Amygdala (tissue), 56 donors: ENCODE measurements around the gene MVD.
A peak's percentile ranks its signal among the peaks of the same experiment; 100 is the strongest.

ENCODE experiments used
- DNase-seq, 56 donors: peaks; one replicate each; lab custom pipeline; 2025; lab: John Stamatoyannopoulos, UW

MVD gene

GRCh38 chr16:88631384-88631783 lies 31.5 kb downstream of the MVD start:
- DNase-seq, result no peak

DNA sequence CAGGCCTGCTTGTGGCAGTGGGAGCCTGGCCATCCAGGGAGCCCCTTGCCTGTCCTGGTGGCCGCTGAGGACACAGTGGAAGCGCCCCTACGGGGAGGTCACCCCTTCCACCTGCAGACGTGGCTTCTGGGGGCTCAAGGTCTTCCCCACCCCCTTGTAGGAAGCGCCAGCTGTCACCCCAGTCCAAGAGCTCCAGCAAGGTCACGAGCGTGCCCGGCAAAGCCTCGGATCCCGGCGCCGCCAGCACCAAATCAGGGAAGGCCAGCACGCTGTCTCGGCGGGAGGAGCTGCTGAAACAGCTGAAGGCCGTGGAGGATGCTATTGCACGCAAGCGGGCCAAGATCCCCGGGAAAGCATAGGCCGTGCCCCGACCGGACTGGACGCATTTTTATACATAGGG lies 31.9 kb downstream of the MVD start:
- no peak for DNase-seq

- DNase-seq, result no peak
These were observed 32.5 kb downstream of the MVD start for GRCh38 chr16:88630433-88630832.

DNA sequence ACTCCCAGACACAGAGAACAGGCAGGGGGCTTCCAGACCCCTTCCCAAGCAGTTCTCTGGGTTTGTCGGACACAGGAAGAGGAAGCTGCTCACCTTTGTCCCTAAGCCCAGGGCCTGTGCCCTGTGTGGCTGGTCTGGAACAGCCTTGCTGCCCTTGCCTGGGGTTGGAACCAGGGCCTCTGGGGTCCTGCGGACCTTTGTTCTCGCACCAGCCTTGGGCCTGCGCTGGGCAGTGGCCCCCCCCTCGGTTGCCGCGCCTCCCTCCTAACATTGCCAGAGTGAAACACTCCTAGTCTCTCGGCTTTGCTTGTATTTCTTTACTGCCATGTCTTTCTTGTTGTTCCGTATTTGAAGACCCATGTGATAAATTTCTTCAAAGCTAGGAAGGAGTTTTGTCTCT lies 33.1 kb downstream of the MVD start:
- DNase-seq, result no peak

DNA sequence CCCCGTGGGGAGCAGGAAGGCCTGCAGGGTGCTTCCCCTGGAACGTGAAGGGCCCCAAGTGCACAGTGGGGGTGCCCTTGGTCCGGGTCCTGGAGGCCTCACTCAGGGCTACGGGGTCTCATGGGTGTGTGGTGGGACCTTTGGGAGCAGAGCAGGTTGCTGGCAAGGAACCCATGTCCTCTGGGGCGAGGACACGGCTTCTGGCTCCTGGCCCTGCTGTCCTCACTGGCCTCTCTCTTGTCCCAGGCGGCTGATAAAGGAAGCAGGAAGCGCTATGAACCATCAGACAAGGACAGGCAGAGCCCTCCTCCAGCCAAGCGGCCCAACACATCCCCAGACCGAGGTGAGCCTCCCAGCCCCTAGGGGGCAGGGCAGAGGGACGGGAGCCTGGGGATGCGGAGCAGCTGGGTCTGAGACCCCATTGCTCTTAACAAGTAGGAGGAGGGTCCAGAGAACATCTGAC lies 34.3 kb downstream of the MVD start:
- DNase-seq, result no peak

DNA sequence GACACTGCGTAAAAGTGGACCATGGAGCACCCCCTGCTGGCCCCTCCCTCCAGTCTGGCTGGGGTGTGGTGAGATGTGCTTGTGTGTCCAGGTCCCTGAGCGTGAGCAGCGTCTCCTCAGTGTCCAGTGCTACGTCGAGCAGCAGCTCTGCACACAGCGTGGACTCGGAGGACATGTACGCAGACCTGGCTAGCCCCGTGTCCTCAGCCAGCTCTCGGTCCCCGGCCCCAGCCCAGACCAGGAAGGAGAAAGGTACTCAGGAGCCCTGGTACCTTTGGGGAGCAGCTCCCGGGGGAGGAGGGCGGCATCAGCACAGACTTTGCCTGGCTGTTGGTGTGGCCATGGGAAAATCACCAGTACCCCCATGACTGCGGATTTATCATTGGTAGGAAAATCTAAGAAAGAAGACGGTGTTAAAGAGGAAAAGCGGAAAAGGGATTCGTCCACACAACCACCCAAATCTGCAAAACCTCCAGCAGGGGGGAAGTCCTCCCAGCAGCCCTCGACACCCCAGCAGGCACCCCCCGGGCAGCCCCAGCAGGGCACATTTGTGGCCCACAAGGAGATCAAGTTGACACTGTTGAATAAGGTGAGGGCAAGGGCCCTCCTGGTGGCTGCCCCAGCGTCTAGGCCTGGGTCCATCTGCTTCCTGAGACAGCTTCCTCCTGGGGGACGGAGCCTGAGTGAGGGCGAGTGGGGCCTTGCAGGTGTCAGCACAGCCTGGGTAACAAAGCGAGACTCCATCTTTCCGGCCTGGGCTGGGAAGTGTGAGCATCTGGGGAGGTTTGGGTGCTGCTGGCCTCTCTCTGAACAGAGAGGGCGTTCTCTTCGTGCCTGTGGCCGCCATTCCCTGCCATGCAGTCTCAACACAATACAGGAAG lies 35.1 kb downstream of the MVD start:
- no peak for DNase-seq

DNA sequence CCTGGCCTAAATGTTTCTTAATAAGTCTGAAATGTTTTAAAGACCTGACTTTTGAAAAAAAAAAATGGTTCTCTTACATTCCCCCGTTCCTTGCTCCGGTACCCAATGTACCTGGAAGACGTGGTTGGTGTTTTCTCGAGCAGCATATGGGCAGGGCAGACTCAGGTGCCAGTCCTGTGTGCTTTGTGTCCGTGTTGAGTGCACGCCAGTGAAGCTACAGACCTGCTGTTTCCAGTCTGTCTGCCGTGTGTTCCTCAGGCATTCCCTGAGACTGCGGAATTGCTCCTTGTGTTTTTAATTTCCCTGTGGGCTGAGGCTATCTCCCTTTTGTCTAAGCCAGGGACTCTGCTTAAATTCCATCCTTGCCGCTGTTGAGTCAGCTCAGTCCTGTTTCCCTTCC lies 36.2 kb downstream of the MVD start:
- no peak for DNase-seq

DNA sequence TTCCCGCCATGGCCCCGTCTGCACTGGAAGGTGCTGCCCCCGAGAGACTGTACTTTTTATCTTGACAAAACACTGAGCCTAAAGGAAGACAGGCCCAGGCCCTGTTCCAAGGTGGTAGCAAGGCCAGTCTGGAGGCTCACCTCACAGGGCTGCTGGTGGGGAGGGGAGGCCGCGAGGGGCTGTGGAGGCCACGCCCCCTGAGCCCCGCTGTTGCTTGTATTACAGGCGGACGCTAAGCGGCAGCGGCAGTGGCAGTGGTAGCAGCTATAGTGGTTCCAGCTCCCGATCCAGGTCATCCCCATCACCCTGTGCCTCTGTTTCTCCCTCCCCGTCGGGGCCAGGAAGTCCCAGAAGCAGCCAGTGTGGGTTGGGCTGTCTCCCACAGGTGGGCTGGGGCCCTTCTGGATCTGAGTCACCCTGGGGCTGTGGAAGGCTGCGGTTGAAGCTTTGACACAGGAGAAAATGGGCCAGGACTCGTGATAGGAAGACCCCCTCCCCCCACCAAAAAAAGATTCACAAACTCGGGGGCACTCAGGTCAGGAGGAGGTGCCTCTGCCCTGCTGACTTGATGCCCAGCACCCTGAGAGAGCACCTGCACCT lies 37.8 kb downstream of the MVD start:
- no peak for DNase-seq

- DNase-seq, result no peak
These were observed 38.4 kb downstream of the MVD start for GRCh38 chr16:88624481-88624880.

- DNase-seq, result no peak
These were observed 39.0 kb downstream of the MVD start for GRCh38 chr16:88623858-88624257.

GRCh38 chr16:88622866-88623265 lies 40.0 kb downstream of the MVD start:
- peak in 13 of 56 donors; percentile 8 to 60 (median 28) for DNase-seq

DNA sequence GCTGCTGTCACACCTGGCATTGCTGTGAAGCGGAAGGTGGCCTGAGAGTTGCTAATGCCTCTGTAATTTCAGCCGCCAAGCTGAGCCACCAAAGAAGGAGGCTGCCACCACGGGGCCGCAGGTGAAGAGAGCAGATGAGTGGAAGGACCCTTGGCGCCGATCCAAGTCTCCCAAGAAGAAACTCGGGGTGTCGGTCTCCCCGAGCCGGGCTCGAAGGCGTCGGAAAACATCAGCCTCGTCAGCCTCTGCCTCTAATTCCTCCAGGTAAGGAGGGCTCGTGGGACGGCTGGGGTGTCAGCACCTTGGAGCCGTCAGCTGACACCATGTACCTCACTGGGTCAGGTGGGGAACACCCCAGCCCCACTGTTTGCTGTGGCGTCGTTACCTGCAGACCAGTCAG lies 40.8 kb downstream of the MVD start:
- DNase-seq, result no peak

GRCh38 chr16:88619859-88620815 lies 42.8 kb downstream of the MVD start:
- no peak for DNase-seq

- no peak for DNase-seq
These were observed 43.8 kb downstream of the MVD start for GRCh38 chr16:88618956-88619667.

DNA sequence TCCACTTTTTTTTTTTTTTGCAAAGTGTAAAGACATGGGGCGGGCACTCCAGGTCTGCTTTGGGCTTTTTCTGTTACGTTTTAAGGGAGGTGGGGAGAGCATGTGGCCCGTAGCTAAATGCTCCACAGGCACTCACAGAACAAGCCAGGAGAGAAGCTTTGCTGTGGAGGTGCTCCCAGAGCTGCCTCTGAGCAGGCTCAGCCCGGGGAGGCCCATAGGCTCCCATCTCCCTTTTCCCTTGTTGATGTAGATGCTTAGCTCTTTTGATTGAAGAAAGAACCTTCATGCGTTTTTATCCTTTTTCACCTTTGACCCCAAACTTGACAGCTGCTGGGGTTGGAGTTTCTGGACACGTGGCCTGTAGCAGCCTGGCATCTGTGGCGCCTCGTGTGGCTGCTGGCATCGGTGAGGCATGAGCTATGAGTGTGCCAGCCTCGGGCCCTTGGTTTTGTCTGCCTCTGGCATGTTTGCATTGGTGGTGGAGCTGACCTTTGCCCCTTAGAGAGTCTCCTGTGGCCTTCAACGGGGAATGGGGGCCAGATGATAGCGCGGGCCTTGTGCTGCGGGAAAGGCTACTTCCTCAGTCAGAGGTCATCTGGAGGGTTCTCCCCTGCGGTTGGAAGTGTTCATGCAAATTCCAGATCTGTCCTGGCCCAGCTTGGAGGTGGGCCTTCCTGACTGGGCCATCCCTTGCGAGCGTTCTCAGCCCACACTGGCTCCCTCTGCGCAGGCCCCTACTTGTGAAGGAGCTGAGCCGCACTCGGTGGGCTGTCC lies 44.5 kb downstream of the MVD start:
- no peak for DNase-seq

DNA sequence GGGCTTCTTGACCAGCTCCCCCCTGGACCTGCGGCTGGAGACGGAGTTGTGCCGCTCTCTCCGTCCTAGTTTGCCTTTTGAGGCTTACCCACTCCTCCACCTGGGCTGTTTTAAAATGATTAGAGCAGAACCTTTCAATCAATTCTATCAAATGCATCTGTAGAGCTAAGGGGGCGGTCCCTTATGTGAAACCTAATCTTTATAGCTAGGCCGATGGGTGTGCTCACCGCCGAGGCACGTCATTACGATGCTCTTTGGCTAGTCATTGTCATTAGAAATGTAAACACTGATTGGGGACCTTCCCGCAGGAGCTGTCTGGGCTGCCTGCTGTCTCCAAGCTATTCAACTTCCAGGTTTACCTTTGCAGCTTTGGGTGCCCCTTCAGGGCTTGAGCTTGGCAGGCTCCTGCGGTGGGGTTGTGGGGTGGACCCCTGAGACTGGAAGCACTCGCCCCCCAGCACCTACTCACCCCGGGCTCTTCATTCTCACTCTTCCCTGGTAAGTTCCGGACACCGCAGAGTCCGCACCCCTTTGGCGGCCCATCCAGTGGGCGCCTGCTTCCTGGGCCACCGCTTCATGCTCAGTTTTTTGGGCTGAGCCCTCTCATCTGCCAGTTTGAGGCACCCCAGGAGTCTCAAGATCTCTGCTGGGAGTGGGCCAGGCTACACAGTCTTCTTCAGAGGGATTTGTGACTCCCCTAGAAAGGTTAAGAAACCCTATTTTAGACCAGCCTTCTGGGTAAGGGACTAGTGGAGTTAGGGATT lies 45.4 kb downstream of the MVD start:
- DNase-seq, result no peak

DNA sequence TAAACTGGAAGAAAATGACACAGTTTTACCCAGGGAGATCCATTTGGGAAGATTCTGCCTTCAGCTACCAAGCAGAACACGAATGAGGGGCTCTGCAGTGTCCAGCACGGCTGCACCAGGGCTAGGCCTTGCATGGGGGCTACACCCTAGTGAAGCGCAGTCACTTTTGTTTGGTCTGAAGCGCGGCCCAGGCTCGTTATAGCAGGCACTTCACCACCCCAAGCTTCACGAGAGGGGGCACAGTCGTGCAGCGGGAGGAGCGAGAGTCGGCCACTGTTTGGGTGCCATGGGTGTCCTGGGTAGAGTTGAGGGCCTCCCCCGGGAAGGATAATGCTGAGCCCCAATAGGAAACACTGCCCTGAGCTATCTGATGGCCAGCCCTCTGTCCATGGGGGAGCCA lies 46.2 kb downstream of the MVD start:
- DNase-seq, result no peak

DNA sequence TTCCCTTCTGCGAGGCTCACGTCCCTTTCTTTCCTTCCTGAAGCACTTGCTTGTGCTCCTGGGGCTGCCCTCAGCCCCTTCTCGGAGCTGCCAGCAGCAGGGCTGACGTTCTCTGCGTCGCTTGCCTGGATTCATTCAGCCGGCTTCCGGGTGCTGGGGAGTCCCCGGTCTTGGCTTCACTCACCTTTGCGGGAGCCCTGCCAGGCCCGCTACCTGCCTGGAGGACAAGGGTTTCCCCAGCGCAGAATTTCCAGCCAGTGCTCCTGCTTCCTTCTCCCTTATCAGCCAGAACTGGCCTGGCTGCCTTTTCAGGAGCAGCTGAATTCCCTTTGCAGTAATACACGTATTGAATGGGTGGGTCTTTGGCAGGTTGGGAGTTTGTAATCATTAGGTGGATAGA lies 46.6 kb downstream of the MVD start:
- no peak for DNase-seq
